COLO668 (cell line): ENCODE data around the gene TTC28.

Source experiments
- DNase-seq: peaks from one replicate; lab custom pipeline; 2025; ENCODE audit not compliant: unreplicated experiment; lab: John Stamatoyannopoulos, UW

Gene TTC28

DNA sequence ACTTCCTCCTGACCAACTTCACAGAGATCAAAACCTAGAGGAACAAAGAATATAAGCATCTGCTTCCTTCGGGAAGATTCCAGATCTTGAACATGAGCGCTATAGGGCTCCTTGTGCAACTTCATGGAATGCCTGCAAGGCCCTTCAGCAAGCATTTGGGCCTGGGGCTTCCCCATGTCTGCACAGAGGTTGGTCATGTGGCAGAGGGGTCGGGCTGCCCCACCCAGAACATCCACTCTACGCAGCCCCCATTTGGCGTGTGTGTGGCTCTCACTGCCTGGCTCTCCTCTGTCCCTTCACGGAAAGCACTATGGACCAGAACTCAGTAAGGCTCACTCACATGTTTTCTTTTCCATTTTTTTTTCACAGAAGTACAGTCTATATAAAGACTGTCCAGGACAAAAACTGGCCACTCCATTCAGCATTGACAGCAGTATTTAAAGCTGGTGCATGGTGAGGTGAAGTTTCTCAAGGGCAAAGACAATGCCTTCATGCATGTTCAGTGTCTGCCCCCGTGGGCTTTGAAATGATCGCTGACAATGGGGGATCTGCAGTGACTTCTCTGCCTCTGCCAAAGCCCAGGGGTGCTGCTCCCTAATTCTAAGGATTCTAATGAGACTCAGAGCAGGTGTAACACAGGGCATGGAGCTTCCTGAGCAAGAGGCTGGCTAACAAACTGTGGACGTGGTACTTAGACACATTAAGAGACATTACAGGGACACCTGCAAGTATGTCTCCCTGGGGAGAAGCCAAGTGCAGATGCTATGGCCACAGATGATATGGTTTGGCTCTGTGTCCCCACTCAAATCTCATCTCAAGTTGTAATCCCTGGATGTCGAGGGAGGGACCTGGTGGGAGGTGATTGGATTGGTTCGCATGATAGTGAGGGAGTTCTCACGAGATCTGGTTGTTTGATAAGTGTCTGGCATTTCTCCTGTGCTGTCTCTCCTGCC is 694.0 kb downstream of the TTC28 start:
- no peak for DNase-seq

DNA sequence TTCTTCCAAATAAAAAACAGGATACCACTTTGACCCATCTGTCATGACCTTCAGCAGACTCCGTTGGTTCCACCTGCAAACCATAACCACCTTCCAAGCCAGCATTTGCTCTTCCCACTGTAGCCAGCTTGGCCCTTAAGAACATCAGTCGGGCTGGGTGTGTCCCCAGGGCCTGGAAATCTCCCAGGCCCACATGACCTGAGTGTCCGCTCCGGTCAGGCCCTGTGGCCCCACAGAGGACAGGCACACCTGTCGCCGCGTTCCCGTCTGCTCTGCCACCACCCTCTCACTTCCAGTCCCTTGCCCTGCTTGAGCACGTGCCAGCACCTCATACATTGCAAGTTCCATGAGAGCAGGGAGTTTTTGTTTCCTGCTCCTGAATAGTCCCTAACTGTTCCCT is 694.9 kb downstream of the TTC28 start:
- no peak for DNase-seq

DNA sequence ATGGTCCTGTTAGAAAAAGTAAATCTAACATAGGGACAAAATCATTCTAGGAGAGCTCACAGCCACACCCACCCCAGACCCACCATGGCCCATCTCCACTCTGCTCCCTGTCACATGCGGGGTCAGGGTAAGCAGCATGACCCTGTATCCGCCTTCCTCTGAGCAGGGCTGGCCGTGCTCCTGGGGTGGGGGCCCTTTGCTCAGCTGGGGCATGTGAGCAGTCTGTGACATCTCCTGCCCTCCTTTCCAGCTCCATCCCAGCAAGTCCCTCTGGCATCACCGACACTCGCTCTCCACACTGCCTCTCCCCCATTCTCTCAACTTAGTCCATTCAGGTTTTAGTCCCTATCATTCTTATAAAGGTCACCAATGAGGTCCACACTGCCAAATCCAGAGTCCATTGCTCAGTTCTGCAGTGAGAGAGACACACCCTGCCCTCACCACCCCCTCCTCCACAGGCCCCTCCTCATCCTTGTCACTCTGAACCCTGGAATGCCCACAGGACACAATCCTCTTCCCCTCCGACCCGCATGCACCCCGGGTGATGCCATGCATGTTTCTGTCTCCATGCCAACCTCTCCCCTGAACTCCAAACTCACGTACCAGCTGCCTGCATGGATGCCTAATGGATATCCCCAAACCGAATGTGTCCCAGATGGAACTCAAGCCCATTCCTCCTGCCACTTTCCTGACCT is 695.5 kb downstream of the TTC28 start:
- no peak for DNase-seq

DNA sequence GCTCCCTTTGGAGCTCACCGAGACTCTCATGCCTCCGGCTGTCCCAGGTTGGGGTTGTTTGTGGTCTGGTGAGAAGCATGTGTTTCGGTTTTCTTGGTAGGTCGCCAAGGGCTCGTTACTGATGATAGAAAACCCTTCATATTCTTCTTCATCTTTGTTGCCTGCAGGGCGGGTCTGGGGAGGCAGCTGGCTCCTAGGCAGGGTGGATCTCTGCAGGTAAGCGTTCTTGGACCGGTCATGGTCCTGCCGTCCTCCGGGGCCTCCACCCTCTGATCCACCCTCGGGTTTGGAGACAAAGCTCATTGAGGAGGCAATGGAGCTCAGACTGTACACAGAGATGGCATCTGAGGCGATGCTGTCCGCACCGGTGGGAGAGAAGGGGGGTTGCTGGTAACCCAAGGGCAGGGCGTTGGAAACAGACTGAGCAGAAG is 696.3 kb downstream of the TTC28 start:
- DNase-seq, result no peak

DNA sequence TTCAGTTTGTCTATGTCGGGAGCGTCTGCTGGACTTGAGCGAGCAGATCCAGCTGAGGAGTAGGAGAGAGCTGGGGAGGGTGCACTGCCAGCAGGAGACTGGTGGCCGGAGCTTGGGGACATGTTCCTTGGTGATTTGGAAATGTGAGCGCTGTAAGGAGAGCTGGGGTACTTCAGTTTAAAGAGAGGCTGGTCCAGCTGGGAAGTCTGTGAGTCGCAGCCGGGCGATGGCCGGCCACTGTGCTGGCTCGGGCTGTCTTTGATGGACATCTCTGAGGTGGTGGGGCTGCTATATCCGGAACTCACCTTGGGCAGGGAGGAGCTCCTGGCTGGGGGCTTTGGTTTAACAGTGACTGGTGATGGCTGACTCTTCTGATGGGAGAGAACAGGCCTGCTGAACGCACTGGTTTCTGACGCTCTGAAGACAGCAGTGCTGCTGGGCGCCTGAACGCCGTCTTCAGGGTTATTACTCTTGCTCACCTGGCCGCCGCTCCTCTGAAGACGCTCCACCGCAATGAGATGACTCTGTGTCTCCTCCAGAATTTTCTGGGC is 696.9 kb downstream of the TTC28 start:
- DNase-seq, result no peak

DNA sequence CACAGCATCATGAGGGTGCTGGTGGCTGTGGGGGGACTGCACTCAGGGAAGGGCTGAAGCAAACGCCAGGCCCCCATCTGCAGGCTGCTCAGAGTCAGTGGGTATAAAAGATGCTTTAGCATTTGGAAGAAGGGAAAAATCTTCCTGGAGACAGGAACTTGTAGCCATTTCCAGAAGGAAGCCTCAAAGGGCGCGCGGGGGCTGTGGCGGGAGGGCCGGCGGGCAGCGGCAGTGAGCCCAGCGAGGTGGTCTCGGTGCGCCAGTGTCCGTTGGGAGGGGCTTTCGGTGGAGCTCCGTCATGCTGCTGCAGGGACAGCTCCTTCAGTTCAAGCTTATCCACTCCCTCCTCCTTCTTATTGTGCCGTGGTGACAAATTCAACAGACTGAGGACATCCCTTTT is 697.5 kb downstream of the TTC28 start:
- DNase-seq, result no peak

DNA sequence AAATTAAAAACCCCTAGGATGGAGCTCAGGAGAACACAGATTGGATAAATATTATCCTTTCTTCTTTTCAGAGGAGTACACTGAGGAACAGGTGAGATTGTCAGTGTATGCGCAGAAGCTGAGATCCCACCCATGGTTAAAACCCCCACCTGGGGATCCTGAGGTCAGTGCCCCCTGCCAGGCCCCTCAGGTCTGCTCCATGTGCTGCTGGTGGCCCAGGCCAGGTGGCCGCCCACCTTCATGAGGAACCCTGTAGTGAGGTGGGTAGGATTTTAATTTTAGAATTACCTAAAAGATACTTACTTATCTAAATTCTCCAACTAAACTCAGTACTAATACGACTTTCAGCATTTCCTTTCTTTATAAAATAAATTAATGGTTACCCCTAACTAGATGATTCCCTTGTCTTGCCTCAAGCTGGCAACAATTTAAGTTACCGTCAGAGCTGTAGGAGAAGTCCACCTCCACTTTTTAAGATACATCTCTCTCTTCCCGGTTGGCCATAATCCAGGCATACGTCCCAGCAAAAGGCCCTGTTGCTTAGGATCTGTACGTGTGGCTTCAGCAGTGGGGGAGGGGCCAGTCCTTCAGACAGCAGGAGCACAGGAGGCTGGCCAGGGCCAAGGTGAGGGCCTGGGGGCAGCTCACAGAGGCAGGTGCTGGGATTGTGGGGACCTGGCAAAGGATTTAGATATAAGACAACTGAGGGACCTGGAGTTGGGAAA is 699.1 kb downstream of the TTC28 start:
- DNase-seq, result peak; percentile 13

DNA sequence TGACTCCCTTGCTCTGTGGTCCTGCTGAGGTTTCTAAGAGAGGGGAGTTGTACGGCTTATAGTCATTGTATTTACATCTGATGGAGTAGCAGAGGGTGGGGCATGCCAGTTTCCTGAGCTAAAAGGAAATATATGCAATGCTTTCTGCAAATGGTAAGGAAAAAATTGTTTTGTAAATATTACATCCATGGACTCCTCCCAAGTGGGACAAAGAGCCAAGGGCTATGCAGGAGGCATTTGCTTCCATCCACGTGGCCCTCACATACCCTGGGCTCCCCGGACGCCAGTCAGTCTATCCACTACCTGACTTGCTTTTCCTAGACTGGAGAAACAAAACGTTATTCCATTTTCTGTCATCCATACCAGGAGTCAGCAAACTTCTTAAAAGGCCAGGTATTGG is 700.8 kb downstream of the TTC28 start:
- DNase-seq, result no peak

DNA sequence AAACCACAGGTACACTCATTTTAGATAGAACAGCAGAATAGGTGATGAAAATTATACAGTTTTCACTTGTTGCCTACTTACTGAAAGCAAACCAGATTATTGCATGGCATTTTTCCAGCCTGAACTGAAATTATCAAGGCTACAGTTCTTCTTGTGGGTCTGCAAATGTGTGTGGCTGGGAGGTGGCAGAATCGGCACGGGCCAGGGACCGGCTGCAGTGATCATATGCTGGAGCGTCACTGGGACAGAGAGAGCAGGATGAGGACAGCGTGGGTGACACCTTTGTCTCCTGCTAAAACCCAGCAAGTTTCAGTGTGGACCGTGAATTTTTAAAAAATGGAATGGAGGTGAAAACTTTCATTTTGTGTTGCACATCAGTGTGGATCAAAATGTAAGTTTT is 701.3 kb downstream of the TTC28 start:
- no peak for DNase-seq

DNA sequence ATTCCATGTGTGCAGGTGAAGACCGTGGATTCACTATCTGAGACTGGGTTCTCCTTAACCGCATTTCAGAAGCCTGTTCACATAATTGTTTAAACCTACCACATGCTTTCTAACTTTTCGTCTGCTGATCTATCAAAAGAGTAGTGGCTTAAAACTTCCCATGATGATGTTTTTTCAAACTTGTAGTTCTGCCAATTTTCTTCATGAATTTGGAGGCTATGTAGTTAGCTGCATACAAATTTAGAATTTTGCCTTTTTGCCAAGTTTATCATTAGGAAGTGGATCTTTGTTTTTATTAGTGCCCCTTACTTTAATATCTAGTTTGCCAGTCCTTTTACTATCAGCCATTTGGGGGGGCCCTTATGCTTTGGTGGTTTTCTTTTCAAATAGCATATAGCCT is 703.1 kb downstream of the TTC28 start:
- no peak for DNase-seq

DNA sequence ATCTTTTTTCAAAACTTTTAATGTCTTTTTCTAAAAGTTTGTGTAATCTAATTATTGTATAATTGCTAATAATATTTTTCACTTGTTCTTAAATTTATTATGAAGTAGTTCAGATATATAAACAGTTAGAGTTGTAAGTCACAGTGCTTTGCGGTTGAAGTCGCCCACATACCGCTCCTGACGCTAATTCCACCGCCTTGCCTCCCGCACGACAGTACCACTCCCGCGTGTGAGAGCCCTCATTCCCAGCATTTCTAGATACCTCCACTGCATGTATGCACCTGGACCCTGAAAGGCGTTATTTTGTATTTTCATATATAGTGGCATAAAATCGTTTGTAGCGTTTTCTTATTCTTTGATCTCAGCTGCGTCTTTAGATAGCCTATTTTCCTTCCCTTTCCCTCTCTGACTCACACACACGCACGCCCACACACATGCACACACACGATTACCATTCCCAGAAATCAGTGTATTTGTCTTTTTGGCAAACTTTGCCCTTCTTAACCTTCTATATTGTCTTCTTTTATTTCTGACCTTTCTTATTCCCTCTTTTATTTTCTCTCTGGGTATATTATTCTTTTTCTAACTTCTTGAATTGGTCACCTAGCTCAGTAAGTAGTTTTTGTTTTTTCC is 704.1 kb downstream of the TTC28 start:
- no peak for DNase-seq

DNA sequence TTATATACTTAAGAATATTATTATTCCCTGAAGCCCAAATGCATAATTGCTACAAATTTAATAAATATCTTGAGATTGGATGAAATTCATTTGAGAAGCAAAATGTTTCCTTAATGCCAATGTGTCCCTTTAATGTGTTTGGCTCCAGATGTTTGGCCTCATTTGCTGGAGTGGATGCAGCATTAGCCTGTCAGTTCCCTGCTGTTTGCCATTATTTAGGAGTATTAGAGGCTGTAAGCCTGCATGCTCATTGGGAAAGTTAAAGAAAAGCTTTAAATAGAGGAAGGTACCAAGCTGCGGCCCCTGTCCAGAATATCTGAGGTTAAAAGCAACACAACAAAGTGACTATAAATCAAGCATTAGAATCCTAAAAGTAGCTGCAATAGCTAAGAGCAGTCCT is 705.8 kb downstream of the TTC28 start:
- no peak for DNase-seq

DNA sequence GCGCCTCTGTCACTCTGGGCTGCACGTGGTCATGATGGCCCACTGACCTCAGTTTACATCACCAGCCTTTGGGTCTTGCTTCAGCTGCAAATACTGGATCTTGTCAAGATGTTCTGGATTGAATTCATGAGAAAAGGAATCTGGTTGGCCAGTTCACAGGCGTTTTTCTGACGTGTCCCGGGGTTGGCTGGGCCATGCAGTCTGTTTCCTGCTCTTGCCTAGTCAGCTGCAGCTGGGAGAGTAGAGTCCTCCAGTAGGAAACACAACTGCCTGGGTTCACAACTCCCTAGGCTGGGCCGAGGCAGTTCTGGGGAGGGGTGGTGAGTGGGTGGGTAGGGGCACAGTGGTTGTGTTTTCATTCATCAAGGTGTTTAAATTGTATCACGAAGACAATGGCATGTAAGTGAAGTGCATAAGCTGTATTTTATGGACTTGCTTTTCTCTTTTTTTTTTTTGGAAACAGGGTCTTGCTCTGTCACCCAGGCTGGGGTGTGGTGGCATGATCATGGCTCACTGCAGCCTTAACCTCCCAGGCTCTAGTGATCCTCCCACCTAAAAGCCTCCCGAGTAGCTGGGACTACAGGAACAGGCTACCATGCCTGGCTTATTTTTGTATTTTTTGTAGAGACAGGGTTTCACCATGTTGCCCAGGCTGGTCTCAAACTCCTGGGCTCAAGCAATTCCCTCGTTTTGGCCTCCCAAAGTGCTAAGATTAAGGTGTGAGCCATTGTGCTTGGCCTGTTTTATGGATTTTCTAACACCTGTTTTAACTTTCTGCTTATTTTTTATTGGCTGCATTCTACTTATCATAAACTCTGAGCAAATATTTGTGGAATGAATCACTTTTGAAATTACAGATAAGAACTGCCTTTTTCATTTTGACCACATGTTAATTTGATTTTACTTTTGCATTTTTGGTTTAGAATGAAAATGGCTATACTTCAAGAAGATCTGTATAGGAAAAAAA is 706.6 kb downstream of the TTC28 start:
- no peak for DNase-seq

DNA sequence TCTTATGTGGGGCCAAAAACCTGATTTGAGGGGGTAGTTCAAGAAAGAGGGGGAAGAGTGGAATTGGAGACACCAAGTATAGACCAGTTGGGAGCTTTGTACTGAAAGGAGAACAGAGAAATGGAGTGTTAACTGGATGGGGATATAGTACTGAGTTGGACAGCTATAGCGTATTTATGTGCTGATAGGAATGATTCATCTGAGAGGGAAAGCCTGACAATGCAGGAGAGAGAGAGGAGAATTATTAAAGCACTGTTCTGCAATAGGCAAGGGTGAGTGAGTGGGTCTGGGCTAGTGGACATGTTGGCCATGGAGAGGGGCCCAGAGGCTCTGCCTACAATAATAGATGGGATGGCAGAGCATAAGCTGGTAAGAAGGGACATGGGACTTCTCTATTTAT is 707.7 kb downstream of the TTC28 start:
- DNase-seq, result no peak

DNA sequence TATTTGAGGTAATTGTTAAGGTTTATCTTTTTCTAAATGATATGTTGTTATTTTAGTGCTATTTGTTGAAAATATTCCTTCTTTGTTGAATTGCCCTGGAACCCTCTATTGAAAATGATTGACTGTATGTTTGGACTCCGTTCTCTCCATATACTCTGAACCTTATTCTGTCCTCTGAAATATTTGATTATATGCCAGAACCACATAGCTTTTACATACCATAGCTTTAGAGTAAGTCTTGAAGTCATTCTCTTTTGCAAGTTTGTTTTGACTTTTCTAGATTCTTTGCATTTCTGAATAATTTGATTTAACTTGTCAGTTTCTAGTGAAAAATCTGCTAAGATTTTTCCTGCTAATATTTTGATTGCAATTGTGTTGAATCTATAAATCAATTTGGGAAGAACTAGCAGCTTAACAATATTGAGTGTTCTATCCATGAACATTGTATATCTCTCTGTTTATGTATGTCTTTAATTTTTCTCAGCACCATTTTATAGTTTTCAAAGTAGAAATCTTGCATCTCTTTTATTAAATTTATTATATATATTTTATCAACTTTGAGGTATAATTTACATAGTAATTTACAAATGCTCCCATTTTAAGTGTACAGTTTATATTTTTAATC is 708.9 kb downstream of the TTC28 start:
- DNase-seq, result no peak

DNA sequence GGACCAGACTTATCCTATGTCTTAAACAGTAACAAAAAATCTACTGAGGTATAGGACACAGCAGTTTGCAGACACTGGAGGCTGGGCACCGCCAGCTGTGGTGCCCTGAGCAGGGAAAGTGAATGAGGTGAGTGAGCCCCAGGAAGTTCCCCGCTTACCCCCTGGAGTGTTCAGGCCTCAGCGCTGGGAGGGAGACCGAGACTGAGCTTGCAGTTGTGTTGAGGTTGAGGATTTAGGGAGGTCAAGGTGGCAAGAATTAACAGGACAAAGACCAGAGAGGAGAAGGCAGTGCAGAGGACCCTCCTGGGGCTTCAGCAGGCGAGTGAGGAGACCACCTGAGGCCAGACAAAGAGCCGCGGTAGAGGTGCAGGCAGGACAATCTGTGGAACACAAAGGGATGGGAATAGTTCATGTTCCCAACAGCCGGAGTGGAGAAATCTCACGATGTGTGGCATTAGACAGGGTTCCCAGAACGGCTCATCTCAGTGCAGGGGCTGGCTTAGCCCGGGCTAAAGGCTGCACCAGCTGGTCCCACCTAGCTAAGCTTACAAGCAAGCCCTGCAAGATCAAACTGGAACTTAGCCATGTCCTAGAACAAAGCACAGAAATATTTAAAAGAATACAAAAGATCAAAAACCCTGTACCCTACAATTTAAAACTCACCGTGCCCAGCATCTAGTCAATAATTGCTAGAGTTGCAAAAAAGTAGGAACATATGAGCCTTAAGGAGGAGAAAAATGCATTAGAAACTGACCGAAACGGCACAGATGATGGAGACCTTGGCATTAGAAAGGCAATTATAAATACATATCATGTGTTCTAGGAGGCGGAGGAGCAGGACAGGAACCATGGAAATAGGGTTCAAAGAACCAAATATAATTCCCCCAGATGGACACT is 713.2 kb downstream of the TTC28 start:
- DNase-seq, result no peak

DNA sequence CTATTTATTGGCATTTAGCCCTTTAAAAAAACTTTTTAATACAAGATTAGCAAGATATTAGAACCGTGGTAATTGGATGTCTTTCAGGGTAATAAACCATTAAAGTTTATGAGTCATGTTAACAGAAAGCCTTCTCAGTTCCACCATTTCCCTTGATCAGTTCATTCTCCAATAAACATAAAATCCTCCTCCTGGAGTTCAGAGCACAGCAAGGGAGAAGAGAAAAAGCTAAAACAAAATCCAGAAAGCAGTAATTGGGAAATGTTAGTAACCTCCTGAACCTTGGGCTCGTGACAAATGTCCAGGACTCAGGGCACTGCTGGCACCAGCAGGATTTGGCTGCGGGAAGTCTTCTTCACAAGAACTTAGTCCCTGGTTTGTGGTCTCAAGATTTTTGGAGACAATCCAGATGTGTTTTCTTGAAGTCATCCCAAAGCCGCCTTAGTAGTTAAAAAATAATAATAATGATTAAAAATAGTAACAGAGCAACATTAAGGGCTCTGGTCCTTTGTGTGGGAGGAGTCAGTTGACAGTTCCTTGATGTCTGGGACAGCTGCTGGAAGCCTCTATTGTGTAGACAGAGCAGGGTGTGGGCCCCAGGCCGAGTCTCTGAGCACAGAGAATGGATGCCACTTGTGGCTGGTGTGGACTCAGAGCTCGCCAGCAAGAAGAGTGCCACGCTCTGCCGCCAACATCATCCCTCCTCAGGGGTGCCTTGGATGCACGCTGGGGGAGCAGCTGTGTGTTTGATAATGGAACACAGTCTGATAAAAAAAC is 717.2 kb downstream of the TTC28 start:
- DNase-seq, result peak; percentile 8

DNA sequence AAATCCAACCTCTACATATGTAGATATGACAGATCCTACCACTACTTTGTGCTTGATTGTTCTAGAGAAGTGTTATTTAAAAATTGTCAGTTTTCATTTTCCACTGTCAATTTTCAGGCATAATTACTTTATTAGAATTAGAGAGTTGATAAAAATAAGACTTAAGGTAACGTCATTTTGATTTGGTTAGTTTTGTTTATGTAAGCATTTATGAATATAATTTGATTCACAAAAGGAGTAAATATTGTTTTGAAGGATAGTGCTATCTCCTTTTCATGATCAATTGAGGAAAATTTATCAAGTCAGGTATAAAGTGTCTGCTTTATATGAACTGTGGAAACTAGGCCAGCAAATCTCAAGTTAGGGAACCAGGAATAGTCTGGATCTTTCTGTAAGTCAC is 718.0 kb downstream of the TTC28 start:
- no peak for DNase-seq
